HepG2 (cell line): ENCODE measurements around the gene ALB. TPM values are rescaled to one million over a fixed set of nuclear protein-coding genes. Genes with fewer than 3 reads are reported as not detected.

Source experiments
- BRD4 ChIP-seq: sonication (generic); formaldehyde crosslinking; IDR thresholded peaks from 2 replicates; pipeline ENCODE4 v1.4.0; 2020; ENCODE audit warnings: missing genetic modification reagents
- DMAP1 ChIP-seq: IDR thresholded peaks from 2 replicates; pipeline ENCODE4 v1.6.1; 2016
- ELF4 ChIP-seq: sonication (generic); formaldehyde crosslinking; IDR thresholded peaks from 2 replicates; pipeline ENCODE4 v1.5.0; 2020; ENCODE audit warnings: missing genetic modification reagents, mild to moderate bottlenecking, moderate library complexity, borderline replicate concordance
- HES4 ChIP-seq: sonication (generic); formaldehyde crosslinking; IDR thresholded peaks from 2 replicates; pipeline ENCODE4 v1.9.0; 2021; ENCODE audit warnings: mild to moderate bottlenecking, missing genetic modification reagents, borderline replicate concordance
- HIVEP1 ChIP-seq: sonication (generic); formaldehyde crosslinking; IDR thresholded peaks from 2 replicates; pipeline ENCODE4 v1.4.0; 2020; ENCODE audit warnings: mild to moderate bottlenecking, missing genetic modification reagents
- IRX3 ChIP-seq: sonication (generic); formaldehyde crosslinking; IDR thresholded peaks from 2 replicates; pipeline ENCODE4 v1.8.1; 2023; ENCODE audit warnings: mild to moderate bottlenecking, low read depth, missing genetic modification reagents, borderline replicate concordance
- KAT2B ChIP-seq: fragments of 150-350 bp; IDR thresholded peaks from 2 replicates; pipeline ENCODE4 v1.6.1; 2014; ENCODE audit warnings: low read depth, low read length, borderline replicate concordance
- NCOA2 ChIP-seq: sonication (generic); formaldehyde crosslinking; IDR thresholded peaks from 2 replicates; pipeline ENCODE4 v1.8.0; 2022; ENCODE audit warnings: inconsistent platforms
- NCOA5 ChIP-seq: sonication (generic); formaldehyde crosslinking; IDR thresholded peaks from 2 replicates; pipeline ENCODE4 v1.4.0; 2020; ENCODE audit warnings: missing genetic modification reagents
- NR1H2 ChIP-seq: sonication (generic); formaldehyde crosslinking; IDR thresholded peaks from 2 replicates; pipeline ENCODE4 v1.8.1; 2022; ENCODE audit warnings: low read depth, missing genetic modification reagents, borderline replicate concordance
- RFXANK ChIP-seq: IDR thresholded peaks from 2 replicates; pipeline ENCODE4 v1.6.1; 2016
- SP140L ChIP-seq: sonication (generic); formaldehyde crosslinking; IDR thresholded peaks from 2 replicates; pipeline ENCODE4 v1.4.0; 2020; ENCODE audit warnings: missing genetic modification reagents, borderline replicate concordance
- SRY ChIP-seq: sonication (generic); formaldehyde crosslinking; IDR thresholded peaks from 2 replicates; pipeline ENCODE4 v1.8.0; 2022; ENCODE audit warnings: mild to moderate bottlenecking, missing genetic modification reagents
- STAT5B ChIP-seq: sonication (generic); formaldehyde crosslinking; IDR thresholded peaks from 2 replicates; pipeline ENCODE4 v1.4.0; 2020; ENCODE audit warnings: missing genetic modification reagents
- TEAD2 ChIP-seq: sonication (generic); formaldehyde crosslinking; IDR thresholded peaks from 2 replicates; pipeline ENCODE4 v1.9.0; 2021; ENCODE audit warnings: missing genetic modification reagents
- TOPORS ChIP-seq: sonication (generic); formaldehyde crosslinking; IDR thresholded peaks from 2 replicates; pipeline ENCODE4 v1.8.0; 2023; ENCODE audit warnings: mild to moderate bottlenecking, missing genetic modification reagents
- XBP1 ChIP-seq: sonication (generic); formaldehyde crosslinking; IDR thresholded peaks from 2 replicates; pipeline ENCODE4 v1.5.0; 2020; ENCODE audit warnings: missing genetic modification reagents
- ZKSCAN8 ChIP-seq: IDR thresholded peaks from 2 replicates; pipeline ENCODE4 v1.6.1; 2016; ENCODE audit warnings: borderline replicate concordance, missing genetic modification reagents, missing compliant biosample characterization
- ZNF136 ChIP-seq: sonication (generic); formaldehyde crosslinking; IDR thresholded peaks from 2 replicates; pipeline ENCODE4 v1.8.1; 2022; ENCODE audit warnings: low read depth, mild to moderate bottlenecking, moderate library complexity, missing genetic modification reagents
- ZNF138 ChIP-seq: sonication (generic); formaldehyde crosslinking; IDR thresholded peaks from 2 replicates; pipeline ENCODE4 v1.5.0; 2020; ENCODE audit warnings: mild to moderate bottlenecking, low read depth, missing genetic modification reagents
- ZNF558 ChIP-seq: sonication (generic); formaldehyde crosslinking; IDR thresholded peaks from 2 replicates; pipeline ENCODE4 v1.9.0; 2022; ENCODE audit warnings: mild to moderate bottlenecking, missing genetic modification reagents, borderline replicate concordance
- ZSCAN22 ChIP-seq: sonication (generic); formaldehyde crosslinking; IDR thresholded peaks from 2 replicates; pipeline ENCODE4 v1.4.0; 2020; ENCODE audit warnings: mild to moderate bottlenecking, missing genetic modification reagents
- polyA plus RNA-seq, 8 experiments: library from polyadenylated mRNA; depleted of rRNA in 3 of 8; stranded (reverse) in 7 of 8; unstranded in 1 of 8; fragments of >200 nt; fragmentation: Illumina TruSeq in 4 of 8; extraction: Trizol in 4 of 8; gene quantifications; 2 replicates each; pipeline versions ENCODE4 v1.2.1 to v1.2.3, GENCODE V29; 2011 to 2016; ENCODE audit warnings: low read depth in 4 of 8, missing spikeins in 1 of 8, mixed read lengths in 1 of 8; ENCODE audit not compliant: insufficient read depth in 1 of 8
- total RNA-seq, 5 experiments: library from RNA; depleted of rRNA; stranded (reverse); fragments of >200 nt; fragmentation: Illumina TruSeq; extraction: Trizol; gene quantifications; 2 replicates each; pipeline ENCODE4 v1.2.3, GENCODE V29; 2016; ENCODE audit warnings: low read depth in 1 of 5
- TF ChIP-seq, protein P1 (sequence below): sonication (generic); formaldehyde crosslinking; IDR thresholded peaks from 2 replicates; pipeline ENCODE4 v1.8.0; 2022; ENCODE audit warnings: missing genetic modification reagents, low read depth, mild to moderate bottlenecking, borderline replicate concordance
- TF ChIP-seq, protein P2 (sequence below): sonication (generic); formaldehyde crosslinking; conservative IDR thresholded peaks from 2 replicates; pipeline ENCODE4 v1.4.0; 2020; ENCODE audit warnings: missing genetic modification reagents

Gene ALB
- total and polyA plus RNA-seq, 2 of the 13 experiments (the other 11 are each of a cell fraction or from before 2014, with no cell fraction given): 22,259 to 22,625 TPM

- TF ChIP-seq, protein P1, sequence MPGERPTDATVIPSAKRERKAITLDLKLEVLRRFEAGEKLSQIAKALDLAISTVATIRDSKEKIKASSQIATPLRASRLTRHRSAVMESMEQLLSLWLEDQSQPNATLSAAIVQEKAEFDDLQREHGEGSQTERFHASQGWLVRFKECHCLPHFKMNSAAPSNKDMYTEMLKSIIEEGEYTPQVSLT: no peak
- TF ChIP-seq ZNF138 (CRISPR knock-in tag): no peak
- peak; percentile 25; the same call in 1 of the 2 replicates for TF ChIP-seq NR1H2 (CRISPR knock-in tag)
- peak; percentile 62; the same call in 1 of the 2 replicates for TF ChIP-seq ZKSCAN8
- peak; percentile 65; the same call in 1 of the 2 replicates for TF ChIP-seq IRX3 (CRISPR knock-in tag)
- no peak for TF ChIP-seq STAT5B (CRISPR knock-in tag)
- TF ChIP-seq BRD4 (CRISPR knock-in tag): no peak
- TF ChIP-seq ZNF136 (CRISPR knock-in tag): no peak
- TF ChIP-seq RFXANK (CRISPR knock-in tag): no peak
- TF ChIP-seq SRY: no peak
- TF ChIP-seq HES4 (CRISPR knock-in tag): no peak
- TF ChIP-seq ELF4 (CRISPR knock-in tag): peak; percentile 53; the same call in 1 of the 2 replicates
- no peak for TF ChIP-seq SP140L (CRISPR knock-in tag)
- TF ChIP-seq XBP1 (CRISPR knock-in tag): no peak
- no peak for TF ChIP-seq ZSCAN22 (CRISPR knock-in tag)
- no peak for TF ChIP-seq TEAD2 (CRISPR knock-in tag)
- TF ChIP-seq, protein P2, sequence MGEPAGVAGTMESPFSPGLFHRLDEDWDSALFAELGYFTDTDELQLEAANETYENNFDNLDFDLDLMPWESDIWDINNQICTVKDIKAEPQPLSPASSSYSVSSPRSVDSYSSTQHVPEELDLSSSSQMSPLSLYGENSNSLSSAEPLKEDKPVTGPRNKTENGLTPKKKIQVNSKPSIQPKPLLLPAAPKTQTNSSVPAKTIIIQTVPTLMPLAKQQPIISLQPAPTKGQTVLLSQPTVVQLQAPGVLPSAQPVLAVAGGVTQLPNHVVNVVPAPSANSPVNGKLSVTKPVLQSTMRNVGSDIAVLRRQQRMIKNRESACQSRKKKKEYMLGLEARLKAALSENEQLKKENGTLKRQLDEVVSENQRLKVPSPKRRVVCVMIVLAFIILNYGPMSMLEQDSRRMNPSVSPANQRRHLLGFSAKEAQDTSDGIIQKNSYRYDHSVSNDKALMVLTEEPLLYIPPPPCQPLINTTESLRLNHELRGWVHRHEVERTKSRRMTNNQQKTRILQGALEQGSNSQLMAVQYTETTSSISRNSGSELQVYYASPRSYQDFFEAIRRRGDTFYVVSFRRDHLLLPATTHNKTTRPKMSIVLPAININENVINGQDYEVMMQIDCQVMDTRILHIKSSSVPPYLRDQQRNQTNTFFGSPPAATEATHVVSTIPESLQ (CRISPR knock-in tag): 0 out of 2 replicates have a peak, but pooled peaks have one; percentile 29
- no peak; the same call in 1 of the 2 replicates for TF ChIP-seq NCOA2 (CRISPR knock-in tag)
- no peak for TF ChIP-seq HIVEP1 (CRISPR knock-in tag)
- no peak for TF ChIP-seq DMAP1 (CRISPR knock-in tag)
- no peak for TF ChIP-seq KAT2B
- TF ChIP-seq NCOA5: peak; percentile 92; the same call in 1 of the 2 replicates
- TF ChIP-seq TOPORS (CRISPR knock-in tag): peak; percentile 45; the same call in 1 of the 2 replicates
- no peak for TF ChIP-seq ZNF558 (CRISPR knock-in tag)
Measured at GRCh38 chr4:73421708-73422457, 17.8 kb downstream of the ALB start (continued).
